ENCODE measurements around the gene TAF1B. TPM values are rescaled to one million over a fixed set of nuclear protein-coding genes. Genes with fewer than 3 reads are reported as not detected.

Gene TAF1B
- total RNA-seq, 4 donors from 2014 or later, result 0.80 to 18.9 (median 4.4) TPM; not detected in 1

- no peaks in the 10 kb centered on the region for H3K36me3 ChIP-seq
- in situ Hi-C loops (cut with MboI; ENCODE audit: low pct_ligation_motif_present in 1 of 4, low pct_unique_long_range_greater_than_20kb in 1 of 4, low sequenced_read_pairs in 3 of 4) (loop anchor here in 3 of 4 donors (10.0 to 25.0 kb wide), 2 partner anchors 237 to 255 kb away; partner anchors contain the start of gene KLF11 (in 2 of the 3)), intact Hi-C loops (cut with DNase I; ENCODE audit: low total_unique reads) (no loop called here)
- H3K27me3 ChIP-seq, result no peaks in the 10 kb centered on the region
- H3K9me3 ChIP-seq, result no peaks in the 10 kb centered on the region
- no peak for DNase-seq
- no peak overlapping the region for H3K27ac ChIP-seq
- peaks cover 0 to 19% (median 6%) of the 10 kb centered on the region in 4 donors for H3K4me1 ChIP-seq
- 80 to 91% methylated on average over 3 to 13 of the region's 13 CpGs for WGBS, 2 donors (ENCODE audit: low coverage in 1 of 2)
- H3K4me3 ChIP-seq, result no peak overlapping the region
- TF ChIP-seq POLR2AphosphoS5 (IDR thresholded peaks at IDR 0.05) (no peak), EP300 (IDR thresholded peaks at IDR 0.05; ENCODE audit: low read depth) (no peak), POLR2A (IDR thresholded peaks at IDR 0.05) (no peak), CTCF (IDR thresholded peaks at IDR 0.05) (no peak)
Observed at GRCh38 chr2:9807555-9808305, 35.5 kb upstream of the TAF1B start.

- Histone ChIP-seq H3K4me3 (no peak overlapping the region), H3K36me3 (no peaks in the 10 kb centered on the region)
- intact Hi-C loops (cut with DNase I; ENCODE audit: low total_unique reads), result no loop called here
Observed at GRCh38 chr2:9808334-9809063, 34.8 kb upstream of the TAF1B start.

GRCh38 chr2:9809064-9809356 lies 34.3 kb upstream of the TAF1B start:
- intact Hi-C loops (cut with DNase I; ENCODE audit: low total_unique reads) (no loop called here), in situ Hi-C loops (cut with MboI; ENCODE audit: low pct_ligation_motif_present in 1 of 4, low pct_unique_long_range_greater_than_20kb in 1 of 4, low sequenced_read_pairs in 3 of 4) (loop anchor here in 3 of 4 donors (10.0 to 25.0 kb wide), 2 partner anchors 236 to 253 kb away; partner anchors contain the start of gene KLF11 (in 2 of the 3))
- no peaks in the 10 kb centered on the region for H3K36me3 ChIP-seq
- H3K9me3 ChIP-seq, result no peaks in the 10 kb centered on the region
- 58% methylated on average over 4 of the region's 4 CpGs; no CpG with 5 or more reads in 1 of the 2 donors for whole genome bisulfite sequencing, 2 donors (ENCODE audit: low coverage in 1 of 2)
- no peak for TF ChIP-seq POLR2AphosphoS5 (IDR thresholded peaks at IDR 0.05)
- TF ChIP-seq EP300 (IDR thresholded peaks at IDR 0.05; ENCODE audit: low read depth), result no peak
- no peak for TF ChIP-seq POLR2A (IDR thresholded peaks at IDR 0.05)
- no peak for TF ChIP-seq CTCF (IDR thresholded peaks at IDR 0.05)
- H3K4me1 ChIP-seq, result peaks cover 4 to 16% (median 11%) of the 10 kb centered on the region in 4 donors
- peak; percentile 56 for DNase-seq
- no peak overlapping the region for H3K4me3 ChIP-seq
- no peak overlapping the region for H3K27ac ChIP-seq
- no peaks in the 10 kb centered on the region for H3K27me3 ChIP-seq

More at GRCh38 chr2:9808334-9809063, 34.8 kb upstream of the TAF1B start:
- TF ChIP-seq EP300 (IDR thresholded peaks at IDR 0.05; ENCODE audit: low read depth), result no peak
- TF ChIP-seq POLR2AphosphoS5 (IDR thresholded peaks at IDR 0.05), result no peak
- TF ChIP-seq CTCF (IDR thresholded peaks at IDR 0.05), result no peak
- no peak for TF ChIP-seq POLR2A (IDR thresholded peaks at IDR 0.05)
- in situ Hi-C loops (cut with MboI; ENCODE audit: low pct_ligation_motif_present in 1 of 4, low pct_unique_long_range_greater_than_20kb in 1 of 4, low sequenced_read_pairs in 3 of 4), result loop anchor here in 3 of 4 donors (10.0 to 25.0 kb wide), 2 partner anchors 236 to 254 kb away; partner anchors contain the start of gene KLF11 (in 2 of the 3)
- no peak for DNase-seq
- Histone ChIP-seq H3K27me3 (no peaks in the 10 kb centered on the region), H3K9me3 (no peaks in the 10 kb centered on the region), H3K4me1 (peaks cover 2 to 13% (median 6%) of the 10 kb centered on the region in 4 donors), H3K27ac (no peak overlapping the region)
- 55% methylated on average over 19 of the region's 19 CpGs; no CpG with 5 or more reads in 1 of the 2 donors for WGBS, 2 donors (ENCODE audit: low coverage in 1 of 2)

GRCh38 chr2:9809448-9810088 lies 33.7 kb upstream of the TAF1B start:
- H3K4me1 ChIP-seq, result peaks cover 4 to 19% (median 12%) of the 10 kb centered on the region in 4 donors
- intact Hi-C loops (cut with DNase I; ENCODE audit: low total_unique reads), result no loop called here
- no peak overlapping the region for H3K27ac ChIP-seq
- 47% methylated on average over 15 of the region's 15 CpGs; no CpG with 5 or more reads in 1 of the 2 donors for WGBS, 2 donors (ENCODE audit: low coverage in 1 of 2)
- no peaks in the 10 kb centered on the region for H3K36me3 ChIP-seq
- peak; percentile 60 for DNase-seq
- no peaks in the 10 kb centered on the region for H3K27me3 ChIP-seq
- H3K4me3 ChIP-seq, result no peak overlapping the region
- no peak for TF ChIP-seq EP300 (IDR thresholded peaks at IDR 0.05; ENCODE audit: low read depth)
- in situ Hi-C loops (cut with MboI; ENCODE audit: low pct_ligation_motif_present in 1 of 4, low pct_unique_long_range_greater_than_20kb in 1 of 4, low sequenced_read_pairs in 3 of 4), result loop anchor here (10.0 to 25.0 kb wide), 3 partner anchors 235 to 253 kb away; partner anchors contain the start of gene KLF11 (in 2 of the 4)
- H3K9me3 ChIP-seq, result no peaks in the 10 kb centered on the region

Data from transverse colon (tissue), 4 donors.